ENCODE data around the gene PSMB9. TPM values are rescaled to one million over a fixed set of nuclear protein-coding genes. Genes with fewer than 3 reads are reported as not detected.

The PSMB9 gene
- total RNA-seq, 1 donor from 2014 or later = 13.4 TPM

DNA sequence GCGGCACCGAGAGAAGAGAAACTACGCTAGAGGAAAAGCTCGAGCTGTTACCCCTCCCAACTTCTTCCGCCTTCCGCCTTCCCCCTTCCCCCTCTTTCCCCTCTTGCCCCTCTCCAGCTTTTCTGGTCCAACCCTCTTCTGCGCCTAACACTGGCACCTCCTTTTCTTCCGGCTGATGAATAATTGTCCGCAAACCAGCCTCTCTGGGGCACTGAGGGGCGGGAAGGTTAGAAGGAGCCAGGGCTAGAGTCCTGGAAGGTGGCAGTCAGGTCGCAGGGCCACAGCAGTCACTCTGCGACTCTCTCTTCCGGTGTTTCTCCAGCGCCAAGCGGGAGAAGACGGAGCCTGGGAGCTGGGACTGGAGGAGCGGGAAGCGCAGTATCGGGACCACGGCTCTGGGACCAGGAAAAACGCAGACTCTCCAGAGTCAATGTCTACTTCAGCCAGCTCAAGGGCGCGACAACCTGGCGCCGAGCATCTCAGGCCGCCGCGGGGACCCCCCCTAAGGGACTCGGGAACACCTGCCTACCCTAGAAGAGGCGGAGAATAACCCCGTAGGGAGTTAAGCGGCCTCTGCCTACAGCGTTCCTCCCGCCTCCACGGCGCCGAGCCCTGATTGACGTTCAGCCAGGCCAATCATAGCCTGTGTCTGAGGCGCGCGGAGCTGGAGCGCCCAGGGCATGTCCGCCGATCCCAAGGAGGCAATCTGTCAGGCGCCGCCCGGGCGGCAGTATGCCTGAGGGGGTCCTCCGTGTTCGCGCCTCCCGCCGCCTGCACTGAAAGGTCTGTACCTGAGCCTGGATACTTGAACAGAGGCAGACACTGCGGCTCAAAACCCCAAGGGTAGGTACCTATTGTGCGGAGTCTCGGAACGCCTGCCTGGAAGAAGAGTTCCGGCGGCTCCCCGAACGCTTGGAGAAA is 40.4 kb downstream of the PSMB9 start:
- TF ChIP-seq, protein P1, sequence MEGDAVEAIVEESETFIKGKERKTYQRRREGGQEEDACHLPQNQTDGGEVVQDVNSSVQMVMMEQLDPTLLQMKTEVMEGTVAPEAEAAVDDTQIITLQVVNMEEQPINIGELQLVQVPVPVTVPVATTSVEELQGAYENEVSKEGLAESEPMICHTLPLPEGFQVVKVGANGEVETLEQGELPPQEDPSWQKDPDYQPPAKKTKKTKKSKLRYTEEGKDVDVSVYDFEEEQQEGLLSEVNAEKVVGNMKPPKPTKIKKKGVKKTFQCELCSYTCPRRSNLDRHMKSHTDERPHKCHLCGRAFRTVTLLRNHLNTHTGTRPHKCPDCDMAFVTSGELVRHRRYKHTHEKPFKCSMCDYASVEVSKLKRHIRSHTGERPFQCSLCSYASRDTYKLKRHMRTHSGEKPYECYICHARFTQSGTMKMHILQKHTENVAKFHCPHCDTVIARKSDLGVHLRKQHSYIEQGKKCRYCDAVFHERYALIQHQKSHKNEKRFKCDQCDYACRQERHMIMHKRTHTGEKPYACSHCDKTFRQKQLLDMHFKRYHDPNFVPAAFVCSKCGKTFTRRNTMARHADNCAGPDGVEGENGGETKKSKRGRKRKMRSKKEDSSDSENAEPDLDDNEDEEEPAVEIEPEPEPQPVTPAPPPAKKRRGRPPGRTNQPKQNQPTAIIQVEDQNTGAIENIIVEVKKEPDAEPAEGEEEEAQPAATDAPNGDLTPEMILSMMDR (IDR thresholded peaks at IDR 0.05; ENCODE audit: borderline replicate concordance) = no peak
- Histone ChIP-seq H3K4me1 (peaks cover 19% of the 10 kb centered on the region), H3K27ac (replicated peaks) (peak overlapping the region; percentile 92), H3K27me3 (ENCODE audit: low read depth) (no peaks in the 10 kb centered on the region), H3K4me3 (peak overlapping the region; percentile 81), H3K36me3 (no peaks in the 10 kb centered on the region), H3K9me3 (replicated peaks) (no peaks in the 10 kb centered on the region)
- peak; percentile 92 for DNase-seq
- intact Hi-C loops (cut with micrococcal nuclease) = no loop called here

DNA sequence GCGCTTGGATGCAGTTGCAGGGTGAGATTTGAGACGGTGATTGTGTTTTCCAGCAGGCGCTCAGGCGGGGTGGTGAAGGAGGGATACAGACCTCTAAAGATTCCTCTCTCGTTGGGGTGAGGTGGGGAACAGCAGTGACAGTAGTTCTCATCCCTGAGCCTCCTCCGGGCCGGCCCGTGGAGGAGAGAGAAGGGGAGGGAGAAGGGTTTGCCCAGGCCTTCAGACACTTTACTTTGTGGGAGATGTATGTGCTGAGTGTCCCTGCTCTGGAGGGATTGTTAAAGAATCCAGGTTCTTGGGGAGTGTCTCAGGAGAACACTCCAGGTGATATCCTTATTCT is 41.0 kb downstream of the PSMB9 start:
- H3K4me3 ChIP-seq = peak overlapping the region; percentile 81
- no peak for DNase-seq
- no peaks in the 10 kb centered on the region for H3K9me3 ChIP-seq (replicated peaks)
- intact Hi-C loops (cut with micrococcal nuclease) = no loop called here
- H3K36me3 ChIP-seq = no peaks in the 10 kb centered on the region
- peaks cover 19% of the 10 kb centered on the region for H3K4me1 ChIP-seq
- H3K27ac ChIP-seq (replicated peaks) = peak overlapping the region; percentile 92
- no peaks in the 10 kb centered on the region for H3K27me3 ChIP-seq (ENCODE audit: low read depth)
- TF ChIP-seq, protein P1 (IDR thresholded peaks at IDR 0.05; ENCODE audit: borderline replicate concordance) = no peak

DNA sequence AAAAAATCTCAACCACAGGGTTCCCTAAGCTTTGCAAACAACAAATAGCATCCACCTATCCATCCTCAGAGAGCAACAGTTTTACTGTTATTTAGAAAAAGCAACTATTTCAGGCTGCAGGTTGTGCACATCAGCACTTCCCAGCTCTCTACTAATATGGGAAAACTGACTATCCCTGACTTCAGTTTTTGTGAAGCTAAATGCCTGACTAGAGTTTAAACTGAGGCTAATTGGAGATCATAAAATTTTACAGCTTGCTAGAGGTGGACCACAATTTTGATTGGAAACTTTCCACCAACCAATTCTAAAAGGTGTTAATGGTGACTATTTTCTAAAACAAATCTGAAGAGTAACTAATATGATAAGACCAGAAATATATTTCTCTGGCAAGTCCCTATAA is 50.0 kb downstream of the PSMB9 start:
- no peaks in the 10 kb centered on the region for H3K27me3 ChIP-seq (ENCODE audit: low read depth)
- H3K36me3 ChIP-seq = peaks cover 7% of the 10 kb centered on the region
- H3K4me3 ChIP-seq = no peak overlapping the region
- H3K27ac ChIP-seq (replicated peaks) = no peak overlapping the region
- no peak for DNase-seq
- no peaks in the 10 kb centered on the region for H3K9me3 ChIP-seq (replicated peaks)
- TF ChIP-seq, protein P1 (IDR thresholded peaks at IDR 0.05; ENCODE audit: borderline replicate concordance) = no peak
- no peaks in the 10 kb centered on the region for H3K4me1 ChIP-seq
- intact Hi-C loops (cut with micrococcal nuclease) = no loop called here

DNA sequence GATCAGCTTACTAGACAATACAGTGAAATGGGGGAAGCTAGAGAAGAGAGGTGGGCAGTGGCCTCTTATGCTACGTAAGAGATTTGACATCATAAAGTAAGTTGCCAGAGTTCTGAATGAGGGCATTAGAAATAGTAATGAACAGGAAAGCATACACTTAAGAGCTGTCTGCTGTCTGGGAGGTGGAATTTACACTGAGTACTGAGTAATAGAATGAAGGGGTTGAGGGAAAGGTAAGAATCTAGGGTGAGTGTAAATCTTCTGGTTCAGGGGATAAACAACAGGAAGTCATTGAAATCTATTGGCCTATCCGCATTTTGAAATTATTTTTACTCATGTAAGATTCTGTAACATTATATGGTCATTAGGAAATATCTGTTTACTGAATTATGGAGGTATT is 51.1 kb downstream of the PSMB9 start:
- Histone ChIP-seq H3K27ac (replicated peaks) (no peak overlapping the region), H3K27me3 (ENCODE audit: low read depth) (no peaks in the 10 kb centered on the region), H3K4me3 (no peak overlapping the region), H3K9me3 (replicated peaks) (no peaks in the 10 kb centered on the region), H3K4me1 (no peaks in the 10 kb centered on the region), H3K36me3 (peaks cover 7% of the 10 kb centered on the region)
- no peak for DNase-seq
- intact Hi-C loops (cut with micrococcal nuclease) = no loop called here
- TF ChIP-seq, protein P1 (IDR thresholded peaks at IDR 0.05; ENCODE audit: borderline replicate concordance) = no peak

DNA sequence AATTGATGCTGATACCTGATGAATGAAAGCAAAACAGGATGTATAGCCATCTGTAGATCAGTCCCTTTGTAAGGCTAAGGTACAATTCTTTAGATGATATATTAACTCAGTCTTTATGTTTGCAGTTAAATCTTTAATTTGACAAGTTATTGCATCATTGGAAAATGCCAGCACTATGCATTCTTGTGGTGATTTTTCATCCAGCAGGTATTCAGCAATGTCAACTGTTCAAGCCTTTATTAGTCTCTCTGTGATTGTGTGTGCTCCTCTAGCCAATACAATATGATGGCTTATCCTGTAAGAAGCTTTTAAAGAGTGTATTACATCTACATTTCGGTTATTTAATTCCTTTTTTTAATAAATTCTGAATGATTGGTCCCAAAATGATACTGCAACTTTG is 52.5 kb downstream of the PSMB9 start:
- Histone ChIP-seq H3K27me3 (ENCODE audit: low read depth) (peaks cover 5% of the 10 kb centered on the region), H3K4me3 (no peak overlapping the region), H3K4me1 (no peaks in the 10 kb centered on the region), H3K36me3 (no peaks in the 10 kb centered on the region), H3K27ac (replicated peaks) (no peak overlapping the region), H3K9me3 (replicated peaks) (no peaks in the 10 kb centered on the region)
- intact Hi-C loops (cut with micrococcal nuclease) = no loop called here
- DNase-seq = no peak
- TF ChIP-seq, protein P1 (IDR thresholded peaks at IDR 0.05; ENCODE audit: borderline replicate concordance) = no peak
